ENCODE measurements around the gene ZFYVE16.
A peak's percentile ranks its signal among the peaks of the same experiment; 100 is the strongest.

Gene ZFYVE16

GRCh38 chr5:80479713-80480112, 71.8 kb downstream of the ZFYVE16 start:
- TF ChIP-seq CTCF (IDR thresholded peaks at IDR 0.05; ENCODE audit: borderline replicate concordance, insufficient read depth, low read depth, low read length) = no peak
- no peak overlapping the region for H3K4me3 ChIP-seq (ENCODE audit: low read depth, low read length)

GRCh38 chr5:80480354-80480753, 72.5 kb downstream of the ZFYVE16 start:
- no peak for TF ChIP-seq CTCF (IDR thresholded peaks at IDR 0.05; ENCODE audit: borderline replicate concordance, insufficient read depth, low read depth, low read length)
- no peak overlapping the region for H3K4me3 ChIP-seq (ENCODE audit: low read depth, low read length)

GRCh38 chr5:80481019-80481893, 73.4 kb downstream of the ZFYVE16 start:
- TF ChIP-seq CTCF (IDR thresholded peaks at IDR 0.05; ENCODE audit: borderline replicate concordance, insufficient read depth, low read depth, low read length) = peak; percentile 77

GRCh38 chr5:80482578-80482977, 74.7 kb downstream of the ZFYVE16 start:
- H3K4me3 ChIP-seq (ENCODE audit: low read depth, low read length) = no peak overlapping the region
- no peak for TF ChIP-seq CTCF (IDR thresholded peaks at IDR 0.05; ENCODE audit: borderline replicate concordance, insufficient read depth, low read depth, low read length)

More at GRCh38 chr5:80481019-80481893, 73.4 kb downstream of the ZFYVE16 start:
- H3K4me3 ChIP-seq (ENCODE audit: low read depth, low read length) = no peak overlapping the region

- no peak for TF ChIP-seq CTCF (IDR thresholded peaks at IDR 0.05; ENCODE audit: borderline replicate concordance, insufficient read depth, low read depth, low read length)
- H3K4me3 ChIP-seq (ENCODE audit: low read depth, low read length) = no peak overlapping the region
Observed at GRCh38 chr5:80483636-80484232, 75.9 kb downstream of the ZFYVE16 start.

GRCh38 chr5:80487444-80487828, 79.6 kb downstream of the ZFYVE16 start:
- no peak for TF ChIP-seq CTCF (IDR thresholded peaks at IDR 0.05; ENCODE audit: borderline replicate concordance, insufficient read depth, low read depth, low read length)
- peak overlapping the region; percentile 54 for H3K4me3 ChIP-seq (ENCODE audit: low read depth, low read length)
